HG03442 (cell line): ENCODE results near the gene CDH5.
"Not testable (repeated sequence)": the region's sequence is repeated elsewhere in the genome, so short reads cannot be mapped to it uniquely, and the experiment has no call there.

Source experiments
- ATAC-seq: cut with Tn5 transposase; IDR thresholded peaks from one replicate; pipeline ENCODE4 v1.9.1; 2021; ENCODE audit warnings: mild to moderate bottlenecking, moderate library complexity; ENCODE audit not compliant: unreplicated experiment

Gene CDH5, protein sequence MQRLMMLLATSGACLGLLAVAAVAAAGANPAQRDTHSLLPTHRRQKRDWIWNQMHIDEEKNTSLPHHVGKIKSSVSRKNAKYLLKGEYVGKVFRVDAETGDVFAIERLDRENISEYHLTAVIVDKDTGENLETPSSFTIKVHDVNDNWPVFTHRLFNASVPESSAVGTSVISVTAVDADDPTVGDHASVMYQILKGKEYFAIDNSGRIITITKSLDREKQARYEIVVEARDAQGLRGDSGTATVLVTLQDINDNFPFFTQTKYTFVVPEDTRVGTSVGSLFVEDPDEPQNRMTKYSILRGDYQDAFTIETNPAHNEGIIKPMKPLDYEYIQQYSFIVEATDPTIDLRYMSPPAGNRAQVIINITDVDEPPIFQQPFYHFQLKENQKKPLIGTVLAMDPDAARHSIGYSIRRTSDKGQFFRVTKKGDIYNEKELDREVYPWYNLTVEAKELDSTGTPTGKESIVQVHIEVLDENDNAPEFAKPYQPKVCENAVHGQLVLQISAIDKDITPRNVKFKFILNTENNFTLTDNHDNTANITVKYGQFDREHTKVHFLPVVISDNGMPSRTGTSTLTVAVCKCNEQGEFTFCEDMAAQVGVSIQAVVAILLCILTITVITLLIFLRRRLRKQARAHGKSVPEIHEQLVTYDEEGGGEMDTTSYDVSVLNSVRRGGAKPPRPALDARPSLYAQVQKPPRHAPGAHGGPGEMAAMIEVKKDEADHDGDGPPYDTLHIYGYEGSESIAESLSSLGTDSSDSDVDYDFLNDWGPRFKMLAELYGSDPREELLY

DNA sequence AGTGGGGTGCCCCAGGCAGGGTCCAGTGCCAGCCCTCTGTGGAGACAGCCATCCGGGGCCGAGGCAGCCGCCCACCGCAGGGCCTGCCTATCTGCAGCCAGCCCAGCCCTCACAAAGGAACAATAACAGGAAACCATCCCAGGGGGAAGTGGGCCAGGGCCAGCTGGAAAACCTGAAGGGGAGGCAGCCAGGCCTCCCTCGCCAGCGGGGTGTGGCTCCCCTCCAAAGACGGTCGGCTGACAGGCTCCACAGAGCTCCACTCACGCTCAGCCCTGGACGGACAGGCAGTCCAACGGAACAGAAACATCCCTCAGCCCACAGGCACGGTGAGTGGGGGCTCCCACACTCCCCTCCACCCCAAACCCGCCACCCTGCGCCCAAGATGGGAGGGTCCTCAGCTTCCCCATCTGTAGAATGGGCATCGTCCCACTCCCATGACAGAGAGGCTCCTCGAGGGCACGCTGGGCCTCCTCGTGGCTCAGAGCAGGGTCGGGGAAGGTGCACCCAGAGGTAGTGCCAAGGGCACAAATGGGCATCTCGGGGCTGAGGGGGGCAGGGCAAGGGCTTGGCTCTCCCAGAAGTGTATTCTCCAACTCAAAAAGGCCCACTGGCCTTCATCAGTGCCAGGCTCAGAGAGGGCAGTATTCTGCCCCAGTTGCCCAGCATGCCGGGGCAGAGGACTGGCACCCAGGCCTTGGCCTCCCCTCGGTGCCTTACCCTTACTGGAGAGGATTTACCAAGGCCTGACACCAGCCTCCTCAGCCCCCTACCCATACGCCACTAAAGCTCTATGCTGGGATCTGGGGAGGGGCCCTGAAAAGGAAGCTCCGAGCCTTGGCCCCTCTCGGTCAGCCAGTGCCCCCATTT lies at the start of gene CDH5:
TSS of gene CDH5 (plus strand) at position 259 of the 867 bp plus-strand sequence. CDS start 12,647 bp downstream, outside the sequence.
- ATAC-seq: no peak

DNA sequence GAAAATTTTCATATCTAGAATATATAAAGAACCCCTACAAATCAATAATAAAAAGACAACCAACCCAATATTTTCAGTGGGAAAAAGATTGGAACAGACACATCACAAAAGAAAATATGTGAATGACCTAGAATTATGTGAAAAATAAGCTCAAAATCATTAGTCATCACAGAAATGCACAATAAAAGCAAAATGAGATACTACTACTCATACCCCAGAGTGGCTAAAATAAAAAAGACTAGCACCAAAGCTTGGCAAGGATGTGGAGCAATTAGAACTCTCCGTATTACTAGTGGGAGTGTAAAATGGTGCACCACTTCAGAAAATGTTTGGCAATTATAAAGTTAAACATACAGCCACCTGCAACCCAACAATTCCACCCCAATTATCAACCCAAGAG lies 48.0 kb upstream of the CDH5 start:
- no peak for ATAC-seq

DNA sequence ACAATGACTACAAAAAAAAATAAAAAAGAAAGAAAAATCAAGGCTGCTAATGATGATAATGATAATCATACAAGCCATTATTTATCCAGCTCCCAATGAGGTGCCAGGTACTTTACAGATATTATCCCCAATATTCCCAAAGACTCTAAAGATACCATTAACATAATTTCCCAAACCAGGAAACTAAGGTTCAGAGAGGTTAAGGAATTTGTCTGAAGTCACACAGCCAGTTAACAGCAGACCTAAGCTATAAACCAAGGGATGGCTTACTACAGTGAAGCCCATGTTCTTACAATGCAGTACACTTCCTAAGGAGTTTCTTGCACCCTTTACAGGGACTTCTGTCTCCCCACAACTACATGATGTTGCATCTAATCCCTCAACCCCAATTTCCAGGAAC lies 45.7 kb upstream of the CDH5 start:
- ATAC-seq: no peak

DNA sequence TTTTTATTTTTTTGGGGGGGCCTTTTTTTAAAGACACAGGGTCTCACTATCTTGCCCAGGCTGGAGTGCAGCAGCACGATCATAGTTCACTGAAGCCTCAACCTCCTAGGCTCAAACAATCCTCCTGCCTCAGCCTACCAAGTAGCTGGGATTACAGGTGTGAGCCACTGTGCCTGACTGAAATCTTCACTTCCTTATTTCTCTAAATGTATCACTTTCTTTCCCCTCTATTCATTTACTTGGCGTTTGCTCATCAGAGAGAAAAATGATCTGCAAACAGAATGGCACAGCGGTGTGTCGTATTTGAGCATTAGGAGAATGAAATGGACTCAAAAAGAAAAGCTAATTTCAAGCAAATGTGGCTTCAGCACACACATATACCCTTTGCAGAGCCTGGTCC lies 44.3 kb upstream of the CDH5 start:
- ATAC-seq: no peak

DNA sequence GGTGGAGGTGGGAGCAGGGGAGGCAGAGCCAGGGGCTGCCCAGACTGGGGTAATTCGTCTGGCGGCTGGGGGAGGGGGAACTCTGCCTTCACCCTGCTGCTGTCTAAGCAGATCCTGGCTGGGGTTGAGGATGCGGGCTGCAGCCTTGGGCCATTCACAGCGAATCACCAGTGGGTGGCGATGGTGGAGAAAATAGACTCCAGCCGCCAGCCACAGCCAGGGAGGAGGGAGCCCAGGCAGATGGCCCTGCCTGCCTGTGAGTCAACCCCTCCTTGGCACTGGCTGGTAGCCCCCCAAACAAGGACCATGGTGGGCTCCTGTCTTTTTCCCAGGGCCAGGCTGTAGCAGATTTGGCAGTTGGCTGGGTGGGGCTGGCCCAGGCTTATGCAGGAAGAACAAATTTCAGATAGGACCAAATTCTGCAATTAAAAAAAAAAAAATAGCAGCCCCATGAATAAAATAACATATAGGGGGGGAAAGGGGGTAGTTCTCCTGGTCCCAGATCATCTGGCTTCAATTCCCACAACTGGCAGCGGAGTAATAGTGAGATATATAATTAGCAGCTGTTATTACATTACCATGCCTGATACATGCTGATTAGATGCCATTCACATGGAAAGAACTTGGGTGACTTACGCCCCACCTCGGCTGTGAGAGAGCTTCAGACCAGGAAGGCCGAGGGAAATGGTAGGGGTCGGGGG lies 41.5 kb upstream of the CDH5 start:
- no peak for ATAC-seq

DNA sequence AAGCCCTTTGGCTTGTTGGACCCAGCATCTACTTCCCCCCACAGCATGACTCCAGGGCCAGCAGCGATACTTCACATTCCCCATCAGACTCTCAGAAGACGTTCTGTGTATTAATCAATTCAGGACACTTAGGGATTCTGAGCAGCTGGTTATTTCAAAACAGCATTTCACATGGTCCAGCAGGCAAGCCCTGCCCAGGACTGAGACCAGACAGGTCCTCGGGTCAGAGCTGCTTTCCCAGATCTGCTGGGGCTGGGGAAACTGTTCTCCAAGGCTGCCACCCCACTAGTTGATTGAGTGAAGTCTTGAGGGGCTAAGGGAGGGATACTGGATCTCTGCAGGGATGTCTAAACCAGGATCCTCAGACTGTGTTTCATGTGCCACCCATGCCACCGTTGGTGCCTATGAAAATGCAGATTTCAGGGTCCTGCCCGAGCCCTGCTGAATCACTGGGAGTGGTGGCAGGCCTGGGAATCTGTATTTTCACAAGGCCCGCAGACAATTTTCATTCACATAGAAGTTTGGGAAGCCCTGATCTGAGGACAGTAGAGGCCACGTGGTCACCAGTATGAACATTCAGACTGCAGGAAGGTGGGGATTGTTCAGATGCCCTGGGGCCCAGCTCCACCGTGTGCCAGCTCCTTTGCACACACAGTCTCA lies 40.6 kb upstream of the CDH5 start:
- no peak for ATAC-seq

DNA sequence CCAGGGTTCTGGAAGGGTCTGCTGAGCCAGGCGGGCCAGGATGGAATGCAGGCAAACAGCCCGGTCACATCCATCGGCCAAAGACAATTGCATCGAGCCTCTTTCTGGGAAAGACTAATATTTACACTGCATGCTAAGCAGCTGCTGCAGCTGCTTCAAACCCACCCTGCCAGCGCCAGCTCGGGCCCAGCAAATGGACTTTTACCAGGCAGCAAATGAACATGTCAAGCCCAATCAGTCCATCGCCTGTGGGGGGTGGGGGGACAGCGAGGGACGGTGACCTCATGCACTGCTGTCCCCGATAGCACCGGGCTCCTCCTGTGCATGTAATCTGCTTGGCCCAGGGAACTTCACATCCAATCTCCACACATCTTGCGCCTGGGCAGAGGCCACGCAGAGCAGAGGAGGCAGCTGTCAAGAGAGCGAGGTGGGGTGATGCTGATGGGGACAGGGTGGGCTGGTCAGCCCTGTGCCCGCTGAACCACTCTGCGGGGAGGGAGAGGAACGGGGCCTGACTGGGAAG lies 39.4 kb upstream of the CDH5 start:
- no peak for ATAC-seq

DNA sequence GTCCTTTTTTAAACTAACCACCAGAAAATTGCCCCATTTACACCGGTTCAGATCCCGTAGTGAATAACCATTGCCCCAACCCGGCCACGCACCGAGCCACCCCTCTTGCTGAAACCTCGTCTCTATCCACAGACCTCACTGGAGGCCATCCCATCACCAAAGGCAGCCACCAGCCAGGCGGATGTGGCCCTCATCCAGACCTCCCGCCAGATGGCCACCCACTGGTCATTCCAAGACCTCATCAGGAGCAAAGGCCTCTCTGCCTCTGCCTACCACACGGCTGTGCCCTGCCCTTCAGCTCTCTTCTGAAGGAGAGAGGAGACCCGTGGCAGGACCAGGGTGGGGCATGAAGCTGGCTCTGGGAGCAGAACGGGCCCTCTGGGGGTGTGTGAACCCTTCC lies 38.2 kb upstream of the CDH5 start:
- ATAC-seq: no peak

DNA sequence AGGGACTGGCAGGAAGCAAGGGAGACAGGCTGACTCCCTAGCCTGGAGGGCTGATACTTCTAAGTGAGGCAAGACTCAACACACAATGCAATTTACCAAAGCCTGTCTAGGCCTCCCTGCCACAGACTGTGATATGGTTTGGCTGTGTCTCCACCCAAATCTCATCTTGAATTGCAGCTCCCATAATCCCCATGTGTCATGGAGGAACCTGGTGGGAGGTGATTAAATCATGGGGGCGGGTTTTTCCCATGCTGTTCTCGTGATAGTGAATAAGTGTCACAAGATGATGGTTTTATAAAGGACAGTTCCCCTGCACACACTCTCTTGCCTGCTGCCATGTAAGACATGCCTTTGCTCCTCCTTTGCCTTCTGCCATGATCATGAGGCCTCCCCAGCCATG lies 35.0 kb upstream of the CDH5 start:
- ATAC-seq: not testable (repeated sequence)

DNA sequence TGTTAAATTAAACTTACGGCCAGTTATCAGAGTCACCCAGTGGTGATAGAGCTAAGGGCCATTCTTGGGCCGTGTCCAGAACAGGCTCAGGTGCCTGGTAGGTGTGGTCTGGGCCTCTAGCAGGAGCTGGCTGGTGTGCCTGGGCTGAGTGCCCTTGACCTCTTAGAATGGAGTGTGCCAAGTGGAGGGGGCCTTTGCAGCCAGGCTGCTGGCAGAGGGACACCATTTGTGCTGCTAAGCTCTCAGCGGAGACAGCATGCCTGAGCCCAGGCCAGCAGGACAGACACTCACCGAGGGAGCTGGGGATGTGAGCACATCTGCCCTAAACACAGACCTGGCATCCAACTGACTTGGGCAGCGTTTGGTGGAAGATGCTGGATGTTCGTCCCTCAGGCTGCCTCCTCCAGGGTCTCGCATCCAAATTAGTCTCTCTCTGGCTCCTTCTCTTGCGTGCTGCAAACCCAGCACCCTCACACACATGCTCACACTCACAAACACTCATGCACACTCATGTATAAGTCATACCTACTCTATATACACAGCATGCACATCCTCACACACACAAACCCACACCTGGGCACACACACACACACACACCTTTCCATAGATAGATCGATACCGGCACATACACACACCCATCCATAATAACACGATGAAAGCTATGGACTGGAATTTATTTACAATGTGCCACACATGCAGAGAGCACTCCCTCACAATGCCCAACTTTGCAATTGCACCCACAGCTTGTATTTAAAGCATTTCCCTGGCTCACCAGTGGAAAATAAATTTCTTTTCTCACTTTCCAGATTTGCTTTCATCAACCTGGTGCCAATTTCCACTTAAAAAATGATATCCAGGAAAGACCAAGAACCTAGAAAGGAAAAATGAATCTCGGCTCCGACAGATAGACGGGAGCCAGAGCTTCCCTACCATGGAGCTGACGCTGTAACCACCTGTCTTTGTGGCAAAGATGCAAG lies 33.6 kb upstream of the CDH5 start:
- ATAC-seq: no peak

DNA sequence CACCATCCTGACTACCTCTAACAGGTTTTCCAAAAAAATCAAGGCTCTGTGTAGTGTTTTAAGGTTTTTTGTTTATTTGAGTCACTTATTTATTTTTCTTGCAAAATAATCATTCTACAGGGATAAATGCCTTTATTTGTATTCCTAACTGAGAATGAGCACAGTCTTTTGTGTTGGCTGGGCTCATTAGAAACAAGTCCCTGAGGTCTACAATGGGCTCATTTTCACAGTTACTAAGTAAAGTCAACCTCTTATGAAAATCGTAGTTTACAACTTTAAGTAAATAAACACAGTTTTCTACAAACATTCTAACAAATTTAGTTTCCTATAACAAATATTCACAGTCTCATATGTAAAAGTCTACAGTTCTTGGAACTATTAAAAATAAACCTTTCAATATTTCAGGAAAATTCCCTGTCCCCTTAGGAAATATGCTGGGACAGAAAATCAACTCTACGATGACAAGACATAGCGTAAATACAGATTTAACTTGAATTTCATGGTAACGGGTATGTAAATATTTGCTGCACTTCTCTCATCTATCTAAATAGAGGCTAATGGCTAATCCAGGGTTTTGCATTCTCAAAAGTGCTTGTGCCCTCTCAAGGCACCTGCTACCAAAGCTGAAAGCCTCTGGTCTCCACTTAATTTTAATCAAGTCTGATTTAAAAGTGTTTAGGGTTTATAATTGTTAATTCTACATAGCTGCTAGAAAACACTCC lies 31.5 kb upstream of the CDH5 start:
- ATAC-seq: no peak

DNA sequence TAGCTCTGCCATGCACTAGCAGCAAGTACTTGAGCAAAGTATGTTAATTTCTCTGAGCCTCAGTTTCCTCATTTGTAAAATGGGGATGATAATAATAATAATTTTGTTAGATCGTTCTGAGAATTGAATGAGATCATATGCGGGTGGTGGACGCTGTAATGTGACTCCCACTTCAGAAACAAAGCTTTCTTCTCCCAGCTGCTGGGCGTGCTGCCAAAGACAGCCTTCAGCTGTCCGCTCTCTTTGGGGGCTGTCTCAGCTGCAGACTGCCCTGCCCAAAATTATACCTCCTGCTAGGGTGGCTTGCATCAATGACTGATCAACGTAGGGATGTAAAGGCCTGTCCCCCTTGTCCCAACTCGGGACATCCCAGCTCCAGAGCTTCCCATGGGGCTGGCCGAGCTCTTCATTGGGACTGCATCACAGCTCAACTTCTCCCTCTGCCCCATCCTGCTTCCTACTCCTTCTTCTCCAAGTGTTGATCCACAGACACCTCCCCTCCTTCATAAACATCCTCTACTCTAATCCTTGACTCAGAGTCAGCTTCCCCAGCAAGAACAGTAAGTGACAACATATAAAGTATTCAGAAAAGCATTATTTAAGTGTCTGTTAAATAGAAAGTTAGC lies 30.7 kb upstream of the CDH5 start:
- no peak for ATAC-seq

DNA sequence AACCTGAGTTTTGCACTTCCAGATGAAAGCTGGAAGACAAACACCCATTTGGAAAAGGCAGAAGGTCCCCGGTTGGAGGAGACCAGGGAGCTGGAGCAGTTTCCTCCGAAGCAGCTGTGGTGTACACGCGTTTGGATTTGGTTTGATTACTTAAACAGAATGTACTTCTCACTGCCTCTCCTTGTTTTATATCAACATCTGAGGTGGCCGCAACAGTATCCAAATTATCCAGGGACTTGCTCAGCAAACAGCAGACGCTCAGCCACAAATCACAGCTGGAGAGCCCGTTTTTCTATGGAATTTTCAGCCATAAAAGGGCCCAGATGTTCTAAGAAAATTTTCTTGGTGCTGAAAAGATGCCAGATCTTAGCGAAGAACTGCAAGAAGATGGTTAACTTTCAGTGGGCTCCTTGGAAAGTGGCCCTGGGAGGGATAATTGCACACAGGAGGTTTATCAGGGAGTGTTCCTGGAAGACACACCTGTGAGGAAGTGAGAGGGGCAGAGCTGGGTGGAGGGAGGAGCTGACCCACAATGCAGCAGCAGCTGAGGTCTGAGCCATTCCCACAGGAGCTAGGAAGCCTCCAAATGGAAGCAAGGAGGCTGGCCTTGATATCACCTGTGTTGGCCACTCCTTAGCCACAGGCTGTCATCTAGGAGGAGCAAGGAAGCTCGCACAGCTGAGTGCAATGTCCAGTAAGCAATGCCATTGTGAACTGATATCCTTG lies 28.9 kb upstream of the CDH5 start:
- no peak for ATAC-seq

DNA sequence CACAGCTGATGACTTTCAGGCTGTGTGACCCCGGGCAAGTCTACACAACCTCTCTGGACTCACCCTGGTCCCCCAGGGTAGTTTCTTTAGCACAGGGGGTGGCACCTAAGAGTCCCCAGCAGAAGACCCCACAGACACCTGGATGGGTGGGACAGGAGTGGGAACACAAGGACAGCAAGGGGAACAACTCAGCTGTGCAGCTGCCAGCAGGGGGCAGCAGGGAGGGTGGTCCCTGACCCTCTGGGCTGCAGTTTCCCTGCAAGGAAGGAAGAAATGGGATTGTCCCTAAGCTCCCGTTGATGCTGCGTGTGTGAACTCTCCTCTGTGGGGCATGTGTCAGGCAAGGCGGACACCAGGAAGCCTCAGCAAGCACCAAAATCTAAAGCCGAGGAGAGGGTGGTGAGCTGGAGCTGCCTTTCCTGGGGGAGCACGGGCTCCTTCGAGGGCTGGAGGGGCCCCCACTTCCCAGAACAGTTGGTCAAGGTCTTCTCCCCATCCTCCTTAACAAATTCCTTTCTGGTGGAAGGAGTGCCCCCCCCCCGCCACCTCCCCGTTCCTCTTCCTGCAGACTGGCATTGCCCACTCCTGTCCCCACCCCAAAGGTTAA lies 24.1 kb upstream of the CDH5 start:
- ATAC-seq: no peak

DNA sequence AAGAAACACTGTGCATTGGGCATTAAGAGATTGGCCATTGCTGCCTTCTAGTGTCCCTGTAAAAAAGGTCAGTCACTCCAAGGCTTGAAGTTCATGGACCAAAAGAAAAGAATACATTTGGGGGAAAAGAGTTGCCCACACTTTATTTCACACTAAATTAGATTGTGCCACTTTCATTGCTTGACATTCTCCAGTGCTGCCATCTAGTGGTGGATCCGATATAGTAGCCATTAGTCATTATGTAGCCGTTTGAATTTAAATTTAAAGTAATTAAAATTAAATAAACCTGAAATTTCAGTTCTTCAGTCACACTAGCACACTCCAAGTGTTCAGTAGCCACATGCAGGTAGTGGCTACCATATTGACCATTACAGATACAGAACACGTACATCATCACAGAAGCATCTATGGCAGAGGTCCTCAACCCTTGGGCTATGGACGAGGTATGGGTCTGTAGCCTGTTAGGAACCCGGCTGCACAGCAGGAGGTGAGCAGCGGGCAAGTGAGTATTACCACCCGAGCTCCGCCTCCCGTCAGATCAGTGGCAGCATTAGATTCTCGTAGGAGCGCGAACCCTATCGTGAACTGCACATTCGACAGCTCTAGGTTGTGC lies 21.9 kb upstream of the CDH5 start:
- no peak for ATAC-seq

DNA sequence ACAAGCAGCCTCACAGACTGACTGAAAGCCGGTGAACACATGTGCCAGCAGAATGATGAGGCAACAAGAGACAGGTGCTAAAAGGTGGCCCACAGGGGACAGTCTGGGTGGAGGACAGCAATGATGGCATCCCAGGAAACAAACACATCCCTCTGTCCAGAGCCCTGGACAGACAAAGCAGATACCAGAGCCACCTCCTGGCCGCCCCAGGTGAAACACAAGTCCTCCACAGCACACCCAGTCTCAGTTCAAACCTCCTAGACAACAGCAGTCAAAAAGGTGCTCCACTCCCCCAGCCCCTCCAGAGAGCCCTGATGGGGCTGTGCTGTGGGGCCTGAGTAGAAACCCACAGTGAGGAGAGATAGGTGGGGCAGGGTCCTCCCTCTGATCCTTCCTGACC lies 20.3 kb upstream of the CDH5 start:
- no peak for ATAC-seq
